H1 (cell line): ENCODE data around the gene DIP2C. TPM values are rescaled to one million over a fixed set of nuclear protein-coding genes. Genes with fewer than 3 reads are reported as not detected.

Source experiments
- CTCF ChIA-PET: fragments of 300-600 bp; sonication (Branson Sonifier 250); formaldehyde crosslinking; loops from one replicate; lab custom pipeline; 2021; ENCODE audit not compliant: partially characterized antibody; lab: Charles Lee
- POLR2A ChIA-PET: fragments of 300-600 bp; sonication (Branson Sonifier 250); formaldehyde crosslinking; loops from one replicate; lab custom pipeline; 2021; ENCODE audit warnings: inconsistent platforms; ENCODE audit not compliant: partially characterized antibody; lab: Charles Lee
- DNase-seq, 2 experiments: peaks; one replicate each; pipeline versions ENCODE4 v3.0.0 to v3.0.0-alpha.2; 2010 to 2022; ENCODE audit warnings: low spot score in 2 of 2, low read depth in 1 of 2, mixed read lengths in 1 of 2
- FAIRE-seq: peaks from 2 replicates; lab custom pipeline; 2011; peaks lifted over from hg19 to GRCh38; lab: Jason Lieb, UNC
- H2AFZ ChIP-seq: 2 replicates; pipeline ENCODE4 v1.8.1; 2012; ENCODE audit warnings: low read length, inconsistent platforms
- H2AK5ac ChIP-seq: 2 replicates; pipeline ENCODE4 v1.6.1; 2013; ENCODE audit warnings: low read depth, low read length
- H2BK120ac ChIP-seq: replicated peaks from 2 replicates; pipeline ENCODE3; 2013; ENCODE audit warnings: low read depth, low read length, inconsistent platforms
- H2BK12ac ChIP-seq: 2 replicates; pipeline ENCODE4 v1.6.1; 2013; ENCODE audit warnings: low read depth, low read length
- H2BK15ac ChIP-seq: 2 replicates; pipeline ENCODE4 v1.6.1; 2013; ENCODE audit warnings: low read length
- H2BK20ac ChIP-seq: 2 replicates; pipeline ENCODE4 v1.6.1; 2013; ENCODE audit warnings: low read length
- H2BK5ac ChIP-seq: 2 replicates; pipeline ENCODE4 v1.6.1; 2013; ENCODE audit warnings: low read depth, low read length
- H3K14ac ChIP-seq: 2 replicates; pipeline ENCODE4 v1.6.1; 2013; ENCODE audit warnings: inconsistent platforms; ENCODE audit not compliant: insufficient read length
- H3K18ac ChIP-seq: 2 replicates; pipeline ENCODE4 v1.6.1; 2013; ENCODE audit warnings: low read length; ENCODE audit errors: extremely low read depth
- H3K23ac ChIP-seq: 2 replicates; pipeline ENCODE4 v1.6.1; 2013; ENCODE audit warnings: inconsistent platforms; ENCODE audit not compliant: insufficient read length
- H3K23me2 ChIP-seq: 2 replicates; pipeline ENCODE4 v1.6.1; 2013; ENCODE audit warnings: low read depth, low read length
- H3K27ac ChIP-seq: 2 replicates; pipeline ENCODE4 v1.6.1; 2011; ENCODE audit warnings: low read depth, low read length, inconsistent platforms
- H3K27me3 ChIP-seq, 4 experiments: replicated peaks in 1 of 4; 1 replicate in 1 of 4; 2 replicates in 3 of 4; pipeline versions ENCODE4 v1.6.1 to v1.8.1; 2011 to 2013; ENCODE audit warnings: low read length in 3 of 4, mild to moderate bottlenecking in 3 of 4, inconsistent platforms in 2 of 4, mixed read lengths in 2 of 4, moderate library complexity in 1 of 4; ENCODE audit not compliant: control insufficient read depth in 3 of 4, insufficient read depth in 3 of 4; ENCODE audit errors: extremely low read depth in 1 of 4
- H3K36me3 ChIP-seq, 4 experiments: 2 replicates each; pipeline versions ENCODE4 v1.6.1 to v1.8.1; 2011 to 2013; ENCODE audit warnings: mild to moderate bottlenecking in 4 of 4, low read length in 3 of 4, moderate library complexity in 2 of 4, control low read depth in 1 of 4, inconsistent platforms in 1 of 4; ENCODE audit not compliant: insufficient read depth in 4 of 4, control insufficient read depth in 2 of 4
- H3K4ac ChIP-seq: replicated peaks from 2 replicates; pipeline ENCODE3; 2013; ENCODE audit warnings: low read length, low read depth, mixed read lengths, inconsistent platforms; ENCODE audit not compliant: insufficient read length
- H3K4me1 ChIP-seq, 4 experiments: replicated peaks in 1 of 4; 1 replicate in 1 of 4; 2 replicates in 3 of 4; pipeline versions ENCODE4 v1.6.1 to v1.8.1; 2011 to 2013; ENCODE audit warnings: low read length in 3 of 4, inconsistent platforms in 2 of 4, mixed read lengths in 1 of 4; ENCODE audit not compliant: insufficient read depth in 4 of 4, control insufficient read depth in 3 of 4
- H3K4me2 ChIP-seq, 2 experiments: 2 replicates each; pipeline versions ENCODE4 v1.6.1 to v1.8.1; 2011 to 2013; ENCODE audit warnings: low read depth in 2 of 2, low read length in 2 of 2, control low read depth in 1 of 2, inconsistent platforms in 1 of 2, mild to moderate bottlenecking in 1 of 2; ENCODE audit not compliant: insufficient read depth in 1 of 2
- H3K4me3 ChIP-seq, 4 experiments: fragments of 200-600, 300-600 bp in 1 of 4; sonication (generic), shearing (Covaris generic), sonication (Bioruptor Twin) in 1 of 4; 2 replicates each; pipeline versions ENCODE4 v1.5.1 to v1.8.1; 2011 to 2016; ENCODE audit warnings: low read length in 4 of 4, low read depth in 3 of 4, control low read depth in 2 of 4, inconsistent platforms in 2 of 4, mild to moderate bottlenecking in 2 of 4, mixed read lengths in 1 of 4, moderate library complexity in 1 of 4; ENCODE audit not compliant: insufficient read depth in 2 of 4; ENCODE audit errors: extremely low read depth in 1 of 4
- H3K56ac ChIP-seq: replicated peaks from 2 replicates; pipeline ENCODE3; 2013; ENCODE audit warnings: low read depth, mild to moderate bottlenecking, mixed read lengths, low read length, inconsistent platforms; ENCODE audit not compliant: insufficient read length
- H3K79me1 ChIP-seq: 2 replicates; pipeline ENCODE4 v1.6.1; 2013; ENCODE audit warnings: low read depth, low read length, control low read depth
- H3K79me2 ChIP-seq, 2 experiments: 2 replicates each; pipeline versions ENCODE4 v1.6.1 to v1.8.1; 2012 to 2013; ENCODE audit warnings: low read length in 2 of 2, mild to moderate bottlenecking in 2 of 2, inconsistent platforms in 1 of 2; ENCODE audit not compliant: insufficient read depth in 2 of 2, control insufficient read depth in 1 of 2
- H3K9ac ChIP-seq, 4 experiments: replicated peaks in 1 of 4; 1 replicate in 1 of 4; 2 replicates in 3 of 4; pipeline versions ENCODE4 v1.6.1 to v1.8.1; 2011 to 2013; ENCODE audit warnings: low read depth in 3 of 4, low read length in 3 of 4, control low read depth in 2 of 4, mild to moderate bottlenecking in 2 of 4, moderate library complexity in 2 of 4, inconsistent platforms in 1 of 4; ENCODE audit errors: extremely low read depth in 1 of 4
- H3K9me3 ChIP-seq, 2 experiments: 2 replicates each; pipeline versions ENCODE4 v1.6.1 to v1.8.1; 2012 to 2013; ENCODE audit warnings: mild to moderate bottlenecking in 2 of 2, moderate library complexity in 2 of 2, control low read depth in 1 of 2, inconsistent platforms in 1 of 2, low read depth in 1 of 2, low read length in 1 of 2, mixed read lengths in 1 of 2; ENCODE audit not compliant: insufficient read depth in 2 of 2
- H4K20me1 ChIP-seq, 2 experiments: replicated peaks in 1 of 2; 2 replicates each; pipeline versions ENCODE3 to v1.8.1; 2011 to 2013; ENCODE audit warnings: inconsistent platforms in 2 of 2, low read length in 2 of 2, mild to moderate bottlenecking in 1 of 2; ENCODE audit not compliant: insufficient read depth in 2 of 2, control insufficient read depth in 1 of 2
- H4K5ac ChIP-seq: 2 replicates; pipeline ENCODE4 v1.6.1; 2013; ENCODE audit warnings: low read length, low read depth, mixed read lengths, inconsistent platforms; ENCODE audit not compliant: insufficient read length
- H4K8ac ChIP-seq: 2 replicates; pipeline ENCODE4 v1.8.0; 2013; ENCODE audit warnings: mild to moderate bottlenecking, moderate library complexity, low read length, inconsistent platforms; ENCODE audit not compliant: insufficient read depth; ENCODE audit errors: extremely low read depth
- H4K91ac ChIP-seq: replicated peaks from 2 replicates; pipeline ENCODE3; 2013; ENCODE audit warnings: low read length, mixed read lengths, inconsistent platforms; ENCODE audit not compliant: insufficient read length
- BRCA1 ChIP-seq: IDR thresholded peaks from 2 replicates; pipeline ENCODE4 v1.6.1; 2012; ENCODE audit warnings: low read depth, low read length, improper control_type of control experiment
- CBX5 ChIP-seq: fragments of 300-800, 300-1000 bp; sonication (generic); IDR thresholded peaks from 2 replicates; pipeline ENCODE4 v1.7.1; 2016; ENCODE audit warnings: antibody characterized with exemption, low read length, low read depth
- CHD2 ChIP-seq: IDR thresholded peaks from 2 replicates; pipeline ENCODE4 v1.6.1; 2012; ENCODE audit warnings: low read length, improper control_type of control experiment
- GTF2F1 ChIP-seq: IDR thresholded peaks from 2 replicates; pipeline ENCODE4 v1.6.1; 2012; ENCODE audit warnings: low read depth, low read length, improper control_type of control experiment, borderline replicate concordance
- JUN ChIP-seq: IDR thresholded peaks from 2 replicates; pipeline ENCODE4 v1.6.1; 2011; ENCODE audit warnings: low read depth, mild to moderate bottlenecking, improper control_type of control experiment, low read length
- KDM4A ChIP-seq: IDR thresholded peaks from one replicate; pipeline ENCODE4 v1.7.1; 2012; ENCODE audit warnings: low read depth, mild to moderate bottlenecking, moderate library complexity, low read length, inconsistent platforms; ENCODE audit not compliant: severe bottlenecking
- POLR2A ChIP-seq, 2 experiments: IDR thresholded peaks; 1 replicate in 1 of 2; 2 replicates in 1 of 2; pipeline ENCODE4 v1.6.1; 2011; ENCODE audit warnings: low read depth in 2 of 2, low read length in 2 of 2, mild to moderate bottlenecking in 2 of 2; ENCODE audit errors: control extremely low read depth in 1 of 2
- POLR2AphosphoS5 ChIP-seq: IDR thresholded peaks from 2 replicates; pipeline ENCODE4 v1.6.1; 2011; ENCODE audit warnings: low read depth, low read length
- RAD21 ChIP-seq, 2 experiments: IDR thresholded peaks in 1 of 2; conservative IDR thresholded peaks in 1 of 2; 2 replicates each; pipeline ENCODE4 v1.6.1; 2011; ENCODE audit warnings: low read depth in 2 of 2, low read length in 2 of 2, improper control_type of control experiment in 1 of 2, inconsistent platforms in 1 of 2, mild to moderate bottlenecking in 1 of 2, moderate library complexity in 1 of 2
- RNF2 ChIP-seq: fragments of 200-900, 300-1000 bp; sonication (generic); IDR thresholded peaks from 2 replicates; pipeline ENCODE4 v1.7.1; 2016; ENCODE audit warnings: borderline replicate concordance, low read depth, mild to moderate bottlenecking, antibody characterized with exemption, low read length; ENCODE audit not compliant: poor library complexity, severe bottlenecking; ENCODE audit errors: missing control alignments
- SIRT6 ChIP-seq: IDR thresholded peaks from one replicate; pipeline ENCODE4 v1.7.1; 2012; ENCODE audit warnings: low read length, inconsistent platforms
- SIX5 ChIP-seq: IDR thresholded peaks from 2 replicates; pipeline ENCODE4 v1.6.1; 2011; ENCODE audit warnings: mild to moderate bottlenecking, low read depth, low read length
- SP4 ChIP-seq: IDR thresholded peaks from 2 replicates; pipeline ENCODE4 v1.6.1; 2012; ENCODE audit warnings: low read length, inconsistent platforms
- SRF ChIP-seq: IDR thresholded peaks from 2 replicates; pipeline ENCODE4 v1.6.1; 2011; ENCODE audit warnings: mild to moderate bottlenecking, low read depth, low read length, moderate library complexity
- TAF1 ChIP-seq: IDR thresholded peaks from 2 replicates; pipeline ENCODE4 v1.6.1; 2011; ENCODE audit warnings: mild to moderate bottlenecking, low read depth, low read length
- TBP ChIP-seq: IDR thresholded peaks from 2 replicates; pipeline ENCODE4 v1.6.1; 2011; ENCODE audit warnings: low read depth, low read length, improper control_type of control experiment
- WGBS, 2 experiments: shearing (Covaris generic) in 1 of 2; methylation state at CpG; one replicate each; pipeline versions ENCODE4 v1.1.6 to v1.1.7; 2013 to 2015; ENCODE audit warnings: low lambda C conversion rate in 2 of 2, mixed read lengths in 2 of 2, inconsistent platforms in 1 of 2, low coverage in 1 of 2, missing lambda C conversion rate in 1 of 2; ENCODE audit not compliant: insufficient replicate concordance in 2 of 2, insufficient coverage in 1 of 2, insufficient read length in 1 of 2; ENCODE audit errors: extremely low coverage in 1 of 2, missing lambda C conversion rate in 1 of 2; 5-methylcytosine and 5-hydroxymethylcytosine counted together
- polyA plus RNA-seq, 7 experiments: library from polyadenylated mRNA; depleted of rRNA in 3 of 7; stranded (reverse) in 5 of 7; unstranded in 2 of 7; fragments of >200 nt in 5 of 7; fragments of 200-250 nt in 2 of 7; gene quantifications; 1 replicate in 5 of 7; 2 replicates in 1 of 7; 4 replicates in 1 of 7; pipeline versions ENCODE4 v1.2.1 to v1.2.3, GENCODE V29; 2011 to 2013; ENCODE audit warnings: missing spikeins in 2 of 7, mixed read lengths in 2 of 7
- total RNA-seq: library from RNA; stranded (reverse); fragmentation: NEBNext Ultra II Directional; extraction: Animal tissue kit (Norgen Biotek cat#: 25700); gene quantifications from 2 replicates; pipeline ENCODE4 v1.2.1, GENCODE V29; 2021

The DIP2C gene
- total and polyA plus RNA-seq, 2 of the 8 experiments (the other 6 are each of a cell fraction or from before 2014, with no cell fraction given) = 3.8 to 9.3 TPM

- Histone ChIP-seq H4K91ac (no peak overlapping the region), H4K8ac (no peak overlapping the region), H2BK5ac (no peak overlapping the region), H3K36me3 (no peaks in the 10 kb centered on the region)
- DNase-seq = no peak
- TF ChIP-seq CHD2 = no peak
- no peak for TF ChIP-seq SIRT6
- TF ChIP-seq BRCA1 = no peak
- no peak for TF ChIP-seq SIX5
- no peak for TF ChIP-seq JUN
- TF ChIP-seq TBP = no peak
- TF ChIP-seq POLR2A (IDR thresholded peaks at IDR 0.05; ENCODE audit: control extremely low read depth in 1 of 2, low read depth in 2 of 2, low read length in 2 of 2) = no peak
- TF ChIP-seq CBX5 = no peak
- no peak for TF ChIP-seq RNF2
- TF ChIP-seq POLR2AphosphoS5 = no peak
- no peak for TF ChIP-seq RAD21 (IDR thresholded peaks at IDR 0.05 in 1 of 2, conservative IDR thresholded peaks at IDR 0.05 in 1 of 2; ENCODE audit: low read depth in 2 of 2, low read length in 2 of 2)
- TF ChIP-seq TAF1 = no peak
- TF ChIP-seq KDM4A = no peak
- TF ChIP-seq SRF = no peak
- no peak for TF ChIP-seq SP4
- no peak for TF ChIP-seq GTF2F1
- TF ChIP-seq, all 59 proteins: peak for 0
- Histone ChIP-seq H3K14ac (no peak overlapping the region), H3K4me3 (no peak overlapping the region), H3K79me2 (peaks cover 0 to 7% of the 10 kb centered on the region in 2 experiments; a peak in 2 of 4 replicates), H4K5ac (no peak overlapping the region), H3K9ac (no peak overlapping the region), H3K27ac (no peak overlapping the region), H3K27me3 (no peaks in the 10 kb centered on the region), H3K18ac (no peak overlapping the region), H2BK20ac (no peak overlapping the region), H2BK12ac (no peak overlapping the region), H2AFZ (no peak overlapping the region), H3K9me3 (no peaks in the 10 kb centered on the region), H3K79me1 (peaks cover 9% of the 10 kb centered on the region), H2BK15ac (no peak overlapping the region), H4K20me1 (peaks cover 2 to 10% of the 10 kb centered on the region in 2 experiments), H3K4ac (no peak overlapping the region), H2BK120ac (no peak overlapping the region), H3K23me2 (no peaks in the 10 kb centered on the region), H3K4me2 (no peak overlapping the region), H3K56ac (no peak overlapping the region), H2AK5ac (no peak overlapping the region; the same call in 1 of the 2 replicates), H3K4me1 (peaks cover 0 to 8% (median 3%) of the 10 kb centered on the region in 4 experiments; a peak in 4 of 7 replicates), H3K23ac (no peak overlapping the region)
- 86% methylated on average over 17 of the region's 17 CpGs; no CpG with 5 or more reads in 1 of the 2 experiments for WGBS, 2 experiments
- no peak for FAIRE-seq
- CTCF ChIA-PET = interaction anchor here (1.4 kb wide), 1 partner anchor 9 kb away, joined by 5 read pairs; no protein-coding TSS in a partner anchor
- POLR2A ChIA-PET = interaction anchor here (1.3 kb wide), 1 partner anchor 12 kb away, joined by 3 read pairs; no protein-coding TSS in a partner anchor
Observed at GRCh38 chr10:597976-598375, 91.5 kb downstream of the DIP2C start.
